Endometrial microvascular endothelial cells (primary cell): ENCODE data around the gene GABBR2. TPM values are rescaled to one million over a fixed set of nuclear protein-coding genes. Genes with fewer than 3 reads are reported as not detected.
"Not testable (repeated sequence)": the region's sequence is repeated elsewhere in the genome, so short reads cannot be mapped to it uniquely, and the experiment has no call there.

Experiments
- in situ Hi-C: cut with HindIII; loops from 2 replicates; pipeline ENCODE4 v1.10.0; 2017; ENCODE audit warnings: low sequenced_read_pairs, low pct_unique_long_range_greater_than_20kb; ENCODE audit errors: inconsistent ontology term
- total RNA-seq: library from RNA; depleted of rRNA; stranded (reverse); fragments of >200 nt; gene quantifications from one replicate; pipeline ENCODE4 v1.2.3, GENCODE V29; 2015; ENCODE audit errors: inconsistent ontology term

GABBR2 gene
- total RNA-seq, 1 donor from 2014 or later = 17.3 TPM

DNA sequence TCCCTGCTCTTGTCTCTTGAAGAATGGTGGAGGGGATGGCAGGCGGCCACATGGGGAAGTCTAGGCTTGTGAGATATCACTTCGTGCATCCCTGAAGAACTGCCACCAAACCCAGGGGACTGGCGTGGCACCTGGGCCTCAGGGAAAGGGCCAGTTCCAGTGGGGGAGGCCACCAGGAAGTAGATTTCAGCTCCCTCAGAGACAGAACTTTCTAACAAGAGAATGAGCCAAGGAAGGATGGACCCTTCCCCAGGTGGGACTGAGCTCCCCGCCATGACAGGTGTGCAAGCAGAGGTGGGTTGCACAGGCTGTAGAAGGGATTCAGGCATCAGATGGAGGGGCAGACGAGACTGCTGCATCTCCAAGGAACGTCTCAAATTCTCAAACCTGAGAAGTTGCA is 193.9 kb downstream of the GABBR2 start:
- in situ Hi-C loops = no loop called here

DNA sequence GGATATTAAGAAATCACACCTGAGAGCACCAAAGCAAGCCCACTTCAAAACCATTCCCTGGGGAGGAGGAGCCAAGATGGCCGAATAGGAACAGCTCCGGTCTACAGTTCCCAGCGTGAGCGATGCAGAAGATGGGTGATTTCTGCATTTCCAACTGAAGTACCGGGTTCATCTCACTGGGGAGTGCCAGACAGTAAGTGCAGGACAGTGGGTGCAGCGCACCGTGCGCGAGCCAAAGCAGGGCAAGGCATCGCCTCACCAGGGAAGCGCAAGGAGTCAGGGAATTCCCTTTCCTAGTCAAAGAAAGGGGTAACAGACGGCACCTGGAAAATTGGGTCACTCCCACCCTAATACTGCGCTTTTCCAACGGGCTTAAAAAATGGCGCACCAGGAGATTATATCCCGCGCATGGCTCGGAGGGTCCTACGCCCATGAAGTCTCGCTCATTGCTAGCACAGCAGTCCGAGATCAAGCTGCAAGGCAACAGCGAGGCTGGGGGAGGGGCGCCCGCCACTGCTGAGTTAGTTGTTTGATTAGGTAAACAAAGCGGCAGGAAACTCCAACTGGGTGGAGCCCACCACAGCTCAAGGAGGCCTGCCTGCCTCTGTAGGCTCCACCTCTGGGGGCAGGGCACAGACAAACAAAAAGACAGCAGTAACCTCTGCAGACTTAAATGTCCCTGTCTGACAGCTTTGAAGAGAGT is 200.4 kb downstream of the GABBR2 start:
- in situ Hi-C loops = not testable (repeated sequence)

DNA sequence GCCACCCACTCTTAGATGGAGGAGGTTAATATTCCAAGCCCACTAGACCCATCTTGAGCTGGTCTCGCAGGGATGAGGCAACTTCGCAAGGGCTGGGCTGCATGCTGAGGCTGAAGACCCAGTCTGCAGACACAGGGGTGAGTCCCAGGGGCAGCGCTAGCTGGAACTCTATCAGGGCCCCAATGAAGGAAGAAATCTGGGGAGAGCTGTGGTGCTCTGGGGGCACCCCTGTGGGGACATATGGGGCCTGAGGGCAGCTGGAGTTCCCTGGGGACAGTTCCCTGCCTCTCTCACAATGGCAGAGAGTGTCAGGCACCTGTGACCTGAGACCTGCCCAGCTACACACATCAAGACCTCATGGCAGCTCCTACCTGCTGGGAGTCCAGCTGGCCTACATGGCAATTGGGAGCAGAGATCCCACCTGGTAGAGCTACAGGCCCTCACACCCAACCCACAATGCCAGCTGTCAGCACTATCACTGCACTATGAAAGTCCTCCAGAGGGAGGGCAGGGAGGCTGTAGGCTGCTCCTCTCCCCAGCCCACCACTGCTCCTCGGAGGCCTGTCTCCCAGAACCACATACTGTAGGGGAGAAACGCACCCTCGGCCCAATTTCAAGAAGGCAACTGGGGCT is 202.2 kb downstream of the GABBR2 start:
- in situ Hi-C loops = no loop called here

DNA sequence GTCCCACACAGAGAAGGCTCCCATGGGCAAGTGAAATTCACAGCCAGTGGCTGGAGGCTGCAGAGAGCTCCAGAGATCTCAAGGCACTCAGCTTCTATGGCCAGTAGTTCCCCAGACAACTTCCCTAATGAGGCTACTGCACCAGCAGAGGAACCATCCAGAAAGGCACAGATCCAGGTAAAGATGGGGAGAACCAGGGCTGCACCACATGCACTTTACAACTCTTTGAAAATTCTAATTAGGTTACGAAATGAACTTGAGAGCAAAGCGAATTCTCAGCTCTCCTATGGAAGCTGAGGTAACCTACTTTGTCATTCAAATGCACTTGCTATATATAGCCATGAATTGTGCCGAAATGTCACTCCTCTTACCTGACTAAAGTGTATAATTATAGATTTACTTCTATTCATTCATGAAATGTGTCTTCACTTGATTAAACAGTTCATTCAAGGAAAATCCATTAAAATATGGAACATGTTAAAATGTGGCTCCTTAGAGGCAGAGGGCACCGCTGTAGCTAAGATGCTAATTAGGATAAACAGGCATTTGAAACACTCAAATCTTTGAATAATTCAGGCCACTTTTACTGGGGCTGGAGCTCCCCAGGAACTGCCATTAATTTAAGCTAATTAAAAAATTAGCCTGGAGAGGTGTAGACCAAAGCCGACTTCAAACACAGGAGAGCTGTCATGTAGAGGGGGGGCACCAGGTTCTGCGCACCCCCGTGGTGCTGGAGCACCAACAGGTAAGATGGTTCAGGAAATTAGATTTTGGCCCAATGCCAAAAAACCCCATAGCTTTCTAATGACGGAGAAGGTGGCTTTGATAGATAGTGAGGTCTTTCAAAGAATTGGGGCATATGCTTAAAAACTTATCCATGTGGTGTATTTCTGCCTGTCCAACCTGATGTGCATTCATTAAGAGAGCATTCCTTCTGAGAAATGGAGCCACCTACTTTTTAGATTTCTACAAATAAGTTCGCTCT is 204.1 kb downstream of the GABBR2 start:
- in situ Hi-C loops = no loop called here

DNA sequence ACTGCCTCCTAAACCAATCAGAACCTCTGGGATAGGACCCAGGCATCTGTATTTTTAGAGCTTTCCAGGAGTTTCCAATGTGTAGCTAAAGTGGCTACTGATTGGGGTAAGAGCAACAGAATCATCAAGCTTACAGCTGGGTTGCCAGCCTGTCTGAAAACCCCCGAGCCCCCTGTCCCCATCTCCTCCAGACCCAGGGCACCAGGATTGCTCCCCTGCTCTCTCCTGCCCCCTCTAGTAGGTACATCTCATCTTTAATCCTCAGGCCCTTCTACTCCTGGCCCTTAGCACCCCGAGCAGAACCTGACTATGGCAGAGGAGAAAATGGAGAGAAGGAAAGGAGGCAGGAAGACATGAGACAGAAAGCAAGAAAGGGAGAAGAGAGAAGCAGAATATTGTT is 204.9 kb downstream of the GABBR2 start:
- in situ Hi-C loops = no loop called here

DNA sequence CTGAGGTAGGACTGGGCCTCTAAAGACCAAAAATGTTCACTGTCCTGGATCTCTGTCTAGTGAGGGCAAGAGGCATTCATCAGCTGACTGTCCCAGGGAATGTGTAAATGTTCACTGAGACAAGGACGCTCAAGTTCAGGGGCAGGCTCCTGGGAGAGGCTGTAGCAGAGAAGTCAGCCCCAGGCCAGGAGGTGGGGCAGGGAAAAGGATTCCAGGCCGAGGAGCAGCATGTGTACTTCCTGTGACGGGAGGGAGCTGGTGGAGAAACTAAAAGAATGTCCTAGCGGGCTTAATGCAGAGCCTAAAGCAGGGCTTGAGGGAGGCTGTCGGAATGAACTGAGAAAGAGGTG is 205.8 kb downstream of the GABBR2 start:
- in situ Hi-C loops = no loop called here

DNA sequence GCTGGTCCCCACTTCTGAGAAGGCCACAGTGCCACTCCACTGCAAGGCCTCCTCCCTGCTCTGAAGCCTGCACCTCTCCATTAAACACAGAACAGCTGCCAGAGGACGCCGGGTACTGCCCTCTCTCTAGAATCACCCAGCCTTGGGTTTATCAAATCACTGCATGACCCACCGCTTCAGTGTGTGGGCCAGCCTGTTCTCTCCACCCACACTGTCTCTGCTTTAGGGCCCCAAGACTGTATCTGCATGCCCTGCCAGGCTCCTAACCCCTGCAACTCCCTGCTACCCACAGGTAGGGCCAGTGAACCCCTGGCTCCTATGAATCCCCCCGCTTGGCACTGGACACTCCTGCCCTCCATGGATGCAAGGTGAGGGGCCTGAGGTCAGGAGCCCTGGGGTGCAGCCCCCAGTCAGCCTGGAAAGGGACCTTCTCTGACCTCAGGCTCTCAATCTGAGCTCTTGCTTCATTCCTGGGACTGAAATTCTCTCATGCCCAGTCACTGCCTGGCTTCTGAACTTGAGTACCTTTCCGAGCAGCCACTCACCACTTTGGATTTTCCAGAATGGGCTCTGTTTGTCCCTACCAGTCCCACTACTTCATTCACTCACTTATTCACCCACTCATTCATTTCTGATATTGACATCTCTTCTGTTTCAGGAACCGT is 206.3 kb downstream of the GABBR2 start:
- in situ Hi-C loops = no loop called here

DNA sequence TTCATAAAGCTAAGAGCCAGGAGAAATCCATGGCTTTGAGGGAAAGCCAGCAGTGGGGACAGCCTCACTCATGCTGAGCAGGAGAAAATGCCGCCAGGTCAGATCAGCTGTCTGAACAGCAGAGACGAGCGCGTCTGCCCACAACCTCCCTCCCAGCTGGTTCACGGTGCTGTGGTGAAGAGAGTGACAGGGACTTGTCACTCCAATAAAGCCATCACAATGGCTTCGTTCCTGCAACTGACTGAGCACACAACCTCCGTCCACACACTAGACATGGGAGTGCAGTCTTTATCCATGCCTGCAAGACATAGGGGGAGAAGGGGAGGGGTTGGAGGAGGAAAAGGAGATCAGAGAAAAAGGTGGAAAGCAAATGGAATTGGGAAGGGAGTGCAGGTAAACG is 206.9 kb downstream of the GABBR2 start:
- in situ Hi-C loops = no loop called here

DNA sequence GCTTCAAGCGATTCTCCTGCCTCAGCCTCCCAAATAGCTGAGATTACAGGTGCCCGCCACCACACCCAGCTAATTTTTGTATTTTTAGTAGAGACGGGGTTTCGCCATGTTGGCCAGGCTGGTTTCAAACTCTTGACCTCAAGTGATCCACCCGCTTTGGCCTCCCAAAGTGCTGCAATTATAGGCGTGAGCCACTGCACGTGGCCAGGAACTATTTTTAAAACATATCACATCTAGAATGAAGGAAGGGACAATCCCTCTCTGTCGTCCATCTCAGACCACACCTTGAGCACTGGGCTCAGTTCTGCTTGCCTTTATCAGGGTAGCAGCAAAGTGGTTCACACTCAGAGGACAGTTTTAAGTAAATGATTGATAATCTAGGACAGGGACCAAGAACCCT is 207.5 kb downstream of the GABBR2 start:
- in situ Hi-C loops = not testable (repeated sequence)

DNA sequence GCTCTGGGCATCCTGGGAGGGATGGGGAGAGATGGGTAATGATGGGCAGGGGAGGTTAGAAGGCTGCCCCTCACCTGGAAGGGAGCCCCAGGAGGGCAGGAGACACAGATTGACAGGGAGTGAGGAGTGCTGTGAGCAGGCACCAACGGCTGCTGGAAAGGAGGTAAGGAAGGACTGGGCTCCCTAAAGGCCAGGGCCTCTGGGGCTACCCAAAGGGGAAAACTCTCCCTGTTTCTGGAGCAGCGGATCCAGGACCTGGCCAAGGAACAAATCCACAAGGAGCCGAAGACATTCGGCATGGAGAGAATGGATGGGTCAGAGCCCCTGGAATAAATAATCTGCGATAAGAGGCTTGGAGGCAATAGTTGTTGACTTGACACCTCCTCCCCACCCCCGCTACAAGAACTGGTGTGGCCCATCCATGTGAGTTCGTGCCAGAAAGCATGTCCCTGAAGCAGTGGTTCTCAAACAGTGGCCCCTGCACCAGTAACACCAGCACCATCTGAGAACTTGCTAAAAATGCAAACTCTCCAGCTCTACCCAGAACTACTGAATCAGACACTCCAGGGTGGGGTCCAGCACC is 208.3 kb downstream of the GABBR2 start:
- in situ Hi-C loops = no loop called here

DNA sequence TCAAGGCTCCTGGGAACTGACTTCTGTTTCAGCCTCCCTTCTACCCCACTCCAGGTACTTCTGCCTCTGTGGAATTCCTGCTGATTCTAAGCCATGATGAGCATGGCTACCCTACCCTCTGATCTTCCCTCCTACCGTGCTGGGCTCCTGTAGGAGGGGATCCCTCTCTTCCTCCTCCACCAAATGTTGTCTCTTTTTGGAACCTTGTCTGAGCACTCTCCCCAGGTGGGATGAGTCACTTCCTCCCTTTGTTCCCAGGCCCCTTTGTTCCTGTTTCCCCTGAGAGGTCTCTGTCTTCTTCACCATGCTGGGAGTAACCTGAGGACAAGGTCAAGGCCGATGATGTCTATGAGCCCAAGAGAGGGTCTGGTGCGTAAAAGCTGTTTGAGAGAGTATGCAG is 213.2 kb downstream of the GABBR2 start:
- in situ Hi-C loops = no loop called here

DNA sequence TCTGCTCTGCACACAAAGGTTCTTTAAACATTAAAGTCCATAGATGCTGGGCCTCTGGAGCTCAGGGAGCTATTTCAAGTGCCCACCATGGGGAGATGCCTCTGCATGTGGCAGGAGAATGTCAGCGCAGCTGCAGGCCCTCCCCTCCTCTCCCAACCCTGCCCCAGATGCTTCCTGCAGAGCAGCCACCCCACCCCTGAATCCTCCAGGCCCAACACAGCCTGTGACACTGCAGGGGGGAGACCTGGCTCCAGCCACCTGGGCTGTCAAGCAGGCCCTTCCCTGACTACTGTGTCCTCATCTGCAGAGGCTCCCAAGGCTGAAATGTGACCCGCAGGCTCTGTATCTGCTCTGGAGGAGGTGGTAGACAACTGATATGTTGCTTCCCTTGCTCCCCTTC is 213.9 kb downstream of the GABBR2 start:
- in situ Hi-C loops = no loop called here

DNA sequence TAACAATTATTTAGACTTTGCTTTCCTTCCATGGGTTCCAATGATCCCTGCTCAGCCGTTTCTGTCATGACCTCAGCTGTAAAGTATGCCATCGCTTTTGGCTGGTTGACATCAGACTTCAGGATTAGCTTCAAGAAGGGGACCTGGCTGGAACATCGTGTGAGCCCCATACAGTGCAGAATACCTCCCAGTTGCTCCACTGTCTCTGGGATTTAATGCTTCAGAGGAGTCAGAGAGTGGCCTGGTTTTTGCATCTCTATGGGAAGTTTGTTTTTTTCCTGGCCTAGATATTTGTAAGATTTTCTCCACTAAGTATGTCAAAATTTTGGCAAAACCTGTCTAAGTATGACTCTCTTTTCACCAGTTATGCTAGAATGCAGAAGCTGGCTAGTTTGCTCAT is 216.9 kb downstream of the GABBR2 start:
- in situ Hi-C loops = no loop called here

DNA sequence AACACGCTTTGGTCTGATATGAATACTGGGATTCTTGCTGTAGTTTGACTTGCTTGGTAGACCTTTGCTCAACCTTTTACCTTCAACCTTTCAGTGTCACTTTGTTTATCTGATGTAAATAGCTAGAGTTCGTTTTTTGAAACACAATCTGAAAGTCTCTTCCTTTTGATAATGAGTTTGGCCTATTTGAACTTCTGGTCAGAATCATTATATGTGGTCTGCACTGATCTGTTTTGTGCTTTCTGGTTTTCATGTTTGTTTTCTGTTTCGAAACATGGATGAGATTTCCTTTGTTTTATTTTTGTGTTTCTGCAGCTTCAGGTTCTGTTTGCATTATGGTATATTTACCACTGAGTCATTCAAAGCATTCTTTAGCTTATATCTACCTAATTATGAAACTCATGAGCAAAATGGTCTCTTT is 217.5 kb downstream of the GABBR2 start:
- in situ Hi-C loops = no loop called here

DNA sequence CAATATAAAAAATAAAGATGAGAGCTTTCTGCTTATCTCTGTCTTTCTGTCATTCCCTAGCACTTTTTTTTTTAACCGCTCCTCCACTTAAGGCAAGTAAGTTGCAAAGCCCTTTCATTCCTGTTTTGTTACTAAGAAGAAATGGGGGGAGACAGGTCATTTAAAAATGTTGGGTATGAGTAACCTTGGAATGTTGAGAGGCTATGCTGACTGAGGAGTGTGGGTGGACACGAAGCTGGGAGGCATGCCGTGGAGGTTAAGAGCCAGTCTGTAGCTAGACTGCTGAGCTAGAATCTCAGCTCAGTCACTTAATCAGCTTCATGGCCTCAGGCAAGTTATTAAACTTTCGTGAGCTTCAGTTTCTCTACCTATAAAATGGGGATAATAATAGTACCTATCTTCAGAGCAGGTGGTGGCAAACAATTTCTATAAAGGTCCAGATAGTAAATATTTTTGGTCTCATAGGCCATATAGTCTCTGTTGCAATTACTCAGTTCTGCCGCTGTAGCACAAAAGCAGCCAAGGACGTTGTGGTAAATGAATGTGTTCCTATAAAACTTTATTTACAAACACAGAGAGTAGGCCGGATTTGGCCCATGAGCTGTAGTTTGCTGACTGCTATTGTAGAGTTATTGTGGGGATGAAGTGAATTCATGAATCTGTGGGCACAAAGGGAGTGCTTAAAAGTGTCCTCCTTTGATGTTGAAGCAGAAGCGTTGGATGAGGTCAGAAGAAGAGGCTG is 220.0 kb downstream of the GABBR2 start:
- in situ Hi-C loops = no loop called here

DNA sequence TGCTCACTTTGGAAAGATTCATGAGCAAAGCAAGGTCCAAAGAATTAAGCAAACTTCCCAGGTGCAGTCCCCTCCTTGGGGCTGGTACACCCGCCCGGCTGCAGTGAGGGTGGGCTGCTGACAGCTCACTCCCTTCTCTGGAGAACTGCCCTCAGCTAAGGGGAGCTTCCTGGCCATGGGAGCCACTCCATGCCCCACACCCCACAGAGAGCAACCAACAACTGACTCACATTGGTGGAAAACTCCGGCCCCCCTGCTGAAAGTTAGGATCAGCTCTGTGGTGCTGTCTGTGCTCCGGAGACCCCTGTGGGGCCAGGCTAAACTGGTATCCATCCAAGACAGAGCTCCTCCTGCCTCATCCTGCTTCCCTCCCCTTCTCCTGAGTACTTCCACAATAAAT is 223.0 kb downstream of the GABBR2 start:
- in situ Hi-C loops = no loop called here

DNA sequence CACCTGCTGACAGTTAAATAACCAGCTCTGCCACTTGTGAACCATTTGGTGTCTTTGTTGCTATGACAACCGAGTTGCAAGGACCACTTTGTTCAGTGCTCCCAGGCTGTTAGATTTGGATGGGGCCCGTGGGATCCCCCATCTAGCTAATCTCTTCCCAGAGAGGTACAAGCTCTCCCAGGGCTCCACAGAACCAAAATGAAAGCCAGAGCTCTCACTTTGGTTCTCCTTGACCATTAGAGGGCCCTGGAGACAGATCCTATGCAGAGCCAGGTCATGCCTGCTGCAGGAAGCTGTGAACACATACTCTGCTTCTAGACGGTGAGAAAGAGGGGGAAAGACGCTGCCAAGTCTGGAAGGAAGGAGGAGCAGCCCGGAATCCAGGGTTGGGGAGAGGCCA is 224.6 kb downstream of the GABBR2 start:
- in situ Hi-C loops = no loop called here

DNA sequence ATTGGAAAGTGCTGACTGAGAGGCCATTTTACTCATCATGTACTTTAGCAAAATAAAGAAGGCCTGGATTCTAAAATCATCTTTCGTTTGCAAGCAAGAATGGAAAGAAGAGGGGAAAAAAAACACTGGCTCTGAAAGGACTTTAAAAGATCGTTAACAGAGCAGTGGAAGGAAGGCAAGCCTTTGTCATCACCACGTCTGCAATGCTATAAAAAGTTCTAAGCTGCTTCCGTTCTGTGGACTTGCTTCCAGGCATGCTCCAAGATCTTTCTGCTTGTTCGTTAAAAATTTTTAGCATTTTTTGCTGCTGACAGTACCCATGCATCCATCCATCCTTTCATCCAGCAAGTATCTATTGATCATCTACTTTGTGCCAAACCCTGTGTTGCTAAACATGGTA is 226.5 kb downstream of the GABBR2 start:
- in situ Hi-C loops = no loop called here
